Measurements from ENCODE around the gene PDE6G.

PDE6G gene

DNA sequence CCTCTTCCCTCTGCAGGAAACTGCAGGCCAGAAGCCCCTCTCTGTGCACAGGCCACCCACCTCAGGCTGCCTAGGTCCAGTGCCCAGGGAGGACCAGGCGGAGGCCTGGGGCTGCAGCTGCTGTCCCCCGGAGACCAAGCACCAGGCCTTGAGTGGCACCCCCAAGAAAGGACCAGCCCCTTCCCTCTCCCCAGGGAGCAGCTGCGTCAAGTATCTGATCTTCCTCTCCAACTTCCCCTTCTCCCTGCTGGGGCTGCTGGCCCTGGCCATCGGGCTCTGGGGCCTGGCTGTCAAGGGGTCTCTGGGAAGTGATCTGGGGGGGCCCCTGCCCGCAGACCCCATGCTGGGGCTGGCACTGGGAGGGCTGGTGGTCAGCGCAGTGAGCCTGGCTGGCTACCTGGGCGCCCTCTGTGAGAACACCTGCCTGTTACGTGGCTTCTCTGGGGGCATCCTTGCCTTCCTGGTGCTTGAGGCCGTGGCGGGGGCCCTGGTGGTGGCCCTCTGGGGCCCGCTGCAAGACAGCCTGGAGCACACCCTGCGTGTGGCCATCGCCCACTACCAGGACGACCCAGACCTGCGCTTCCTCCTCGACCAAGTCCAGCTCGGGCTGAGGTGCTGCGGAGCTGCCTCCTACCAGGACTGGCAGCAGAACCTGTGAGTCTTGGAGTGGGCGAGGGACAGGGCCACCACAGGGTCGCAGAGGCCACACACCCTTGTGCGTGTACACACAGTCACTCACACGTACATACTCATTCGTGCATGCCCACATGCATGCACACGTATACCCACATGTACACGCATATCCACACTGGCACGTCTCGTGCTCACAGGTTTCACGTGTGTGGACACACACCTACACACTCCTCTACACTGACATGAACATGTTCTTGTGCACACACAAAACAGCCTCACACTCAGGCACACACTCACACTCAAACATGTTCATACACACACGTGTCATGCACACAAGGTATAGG is 11.1 kb downstream of the PDE6G start:
- Histone ChIP-seq H3K36me3 (ENCODE audit: low read depth) (no peaks in the 10 kb centered on the region), H3K27ac (ENCODE audit: poor library complexity, severe bottlenecking) (no peak overlapping the region), H3K27me3 (ENCODE audit: insufficient read depth, poor library complexity, severe bottlenecking) (peaks cover 24% of the 10 kb centered on the region), H3K4me3 (ENCODE audit: severe bottlenecking) (no peak overlapping the region), H3K4me1 (ENCODE audit: insufficient read depth, poor library complexity, severe bottlenecking) (peaks cover 10% of the 10 kb centered on the region), H3K9me3 (ENCODE audit: severe bottlenecking) (peaks cover 6% of the 10 kb centered on the region)
- no peak for ATAC-seq (ENCODE audit: low read depth)
- TF ChIP-seq, protein P1, sequence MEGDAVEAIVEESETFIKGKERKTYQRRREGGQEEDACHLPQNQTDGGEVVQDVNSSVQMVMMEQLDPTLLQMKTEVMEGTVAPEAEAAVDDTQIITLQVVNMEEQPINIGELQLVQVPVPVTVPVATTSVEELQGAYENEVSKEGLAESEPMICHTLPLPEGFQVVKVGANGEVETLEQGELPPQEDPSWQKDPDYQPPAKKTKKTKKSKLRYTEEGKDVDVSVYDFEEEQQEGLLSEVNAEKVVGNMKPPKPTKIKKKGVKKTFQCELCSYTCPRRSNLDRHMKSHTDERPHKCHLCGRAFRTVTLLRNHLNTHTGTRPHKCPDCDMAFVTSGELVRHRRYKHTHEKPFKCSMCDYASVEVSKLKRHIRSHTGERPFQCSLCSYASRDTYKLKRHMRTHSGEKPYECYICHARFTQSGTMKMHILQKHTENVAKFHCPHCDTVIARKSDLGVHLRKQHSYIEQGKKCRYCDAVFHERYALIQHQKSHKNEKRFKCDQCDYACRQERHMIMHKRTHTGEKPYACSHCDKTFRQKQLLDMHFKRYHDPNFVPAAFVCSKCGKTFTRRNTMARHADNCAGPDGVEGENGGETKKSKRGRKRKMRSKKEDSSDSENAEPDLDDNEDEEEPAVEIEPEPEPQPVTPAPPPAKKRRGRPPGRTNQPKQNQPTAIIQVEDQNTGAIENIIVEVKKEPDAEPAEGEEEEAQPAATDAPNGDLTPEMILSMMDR (IDR thresholded peaks at IDR 0.05; ENCODE audit: poor library complexity, severe bottlenecking), result no peak
- no peak for DNase-seq (ENCODE audit: low spot score)

DNA sequence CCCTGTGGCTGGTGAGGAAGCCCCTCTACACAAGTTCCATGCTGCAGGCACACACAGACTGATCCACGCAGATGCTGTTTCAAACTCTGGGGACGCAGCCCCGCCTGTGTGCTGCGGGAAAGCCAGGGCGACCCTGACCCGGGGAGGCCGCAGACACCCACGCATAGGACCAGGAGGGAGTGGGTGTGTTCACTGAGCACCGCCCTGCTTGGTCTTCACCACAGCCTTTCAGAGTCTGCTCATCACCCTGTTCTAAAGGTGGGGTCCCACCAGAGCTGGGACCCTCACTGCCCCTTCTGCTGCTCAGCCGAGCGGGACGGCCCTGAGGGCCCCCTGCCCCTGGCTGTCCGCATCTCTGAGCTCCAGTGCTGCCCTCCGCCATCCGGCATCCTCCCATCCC is 11.8 kb downstream of the PDE6G start:
- no peak overlapping the region for H3K4me3 ChIP-seq (ENCODE audit: severe bottlenecking)
- H3K27ac ChIP-seq (ENCODE audit: poor library complexity, severe bottlenecking), result no peak overlapping the region
- H3K9me3 ChIP-seq (ENCODE audit: severe bottlenecking), result peaks cover 6% of the 10 kb centered on the region
- DNase-seq (ENCODE audit: low spot score) (no peak), ATAC-seq (ENCODE audit: low read depth) (no peak)
- peaks cover 10% of the 10 kb centered on the region for H3K4me1 ChIP-seq (ENCODE audit: insufficient read depth, poor library complexity, severe bottlenecking)
- peaks cover 24% of the 10 kb centered on the region for H3K27me3 ChIP-seq (ENCODE audit: insufficient read depth, poor library complexity, severe bottlenecking)
- TF ChIP-seq, protein P1 (IDR thresholded peaks at IDR 0.05; ENCODE audit: poor library complexity, severe bottlenecking), result no peak
- H3K36me3 ChIP-seq (ENCODE audit: low read depth), result no peaks in the 10 kb centered on the region

GRCh38 chr17:81641825-81642489 is 14.4 kb downstream of the PDE6G start:
- peak; percentile 98 for ATAC-seq (ENCODE audit: low read depth)
- peaks cover under 1% of the 10 kb centered on the region for H3K27me3 ChIP-seq (ENCODE audit: insufficient read depth, poor library complexity, severe bottlenecking)
- DNase-seq (ENCODE audit: low spot score), result peak; percentile 80

GRCh38 chr17:81640011-81640410 is 16.3 kb downstream of the PDE6G start:
- no peaks in the 10 kb centered on the region for H3K9me3 ChIP-seq (ENCODE audit: severe bottlenecking)
- TF ChIP-seq, protein P1 (IDR thresholded peaks at IDR 0.05; ENCODE audit: poor library complexity, severe bottlenecking), result no peak
- DNase-seq (ENCODE audit: low spot score) (no peak), ATAC-seq (ENCODE audit: low read depth) (no peak)
- H3K4me1 ChIP-seq (ENCODE audit: insufficient read depth, poor library complexity, severe bottlenecking), result peaks cover 16% of the 10 kb centered on the region
- H3K4me3 ChIP-seq (ENCODE audit: severe bottlenecking), result no peak overlapping the region
- H3K27ac ChIP-seq (ENCODE audit: poor library complexity, severe bottlenecking), result no peak overlapping the region
- H3K27me3 ChIP-seq (ENCODE audit: insufficient read depth, poor library complexity, severe bottlenecking), result no peaks in the 10 kb centered on the region
- H3K36me3 ChIP-seq (ENCODE audit: low read depth), result peaks cover under 1% of the 10 kb centered on the region; the same call in 1 of the 2 replicates

More at GRCh38 chr17:81641825-81642489, 14.4 kb downstream of the PDE6G start:
- peak overlapping the region; percentile 49 for H3K27ac ChIP-seq (ENCODE audit: poor library complexity, severe bottlenecking)
- no peaks in the 10 kb centered on the region for H3K9me3 ChIP-seq (ENCODE audit: severe bottlenecking)
- H3K4me3 ChIP-seq (ENCODE audit: severe bottlenecking), result no peak overlapping the region
- no peaks in the 10 kb centered on the region for H3K36me3 ChIP-seq (ENCODE audit: low read depth)
- peaks cover 10% of the 10 kb centered on the region for H3K4me1 ChIP-seq (ENCODE audit: insufficient read depth, poor library complexity, severe bottlenecking)
- TF ChIP-seq, protein P1 (IDR thresholded peaks at IDR 0.05; ENCODE audit: poor library complexity, severe bottlenecking), result no peak
